GM12874 (cell line): Measurements from ENCODE around the gene AGBL5.

ENCODE experiments used
- CTCF ChIP-seq: IDR thresholded peaks from 2 replicates; pipeline ENCODE4 v1.5.1; 2011; ENCODE audit warnings: low read depth, mild to moderate bottlenecking, control low read depth, low read length, moderate library complexity; ENCODE audit not compliant: insufficient read depth

Gene AGBL5

GRCh38 chr2:27025861-27026851, 25.3 kb upstream of the AGBL5 start:
- no peak for TF ChIP-seq CTCF

GRCh38 chr2:27027211-27027651, 24.2 kb upstream of the AGBL5 start:
- no peak for TF ChIP-seq CTCF

GRCh38 chr2:27029051-27029450, 22.4 kb upstream of the AGBL5 start:
- TF ChIP-seq CTCF, result no peak

- no peak for TF ChIP-seq CTCF
Observed at GRCh38 chr2:27032495-27033252, 18.8 kb upstream of the AGBL5 start, which contains the start of gene TMEM214. Gene TMEM214 (plus strand): TSS chr2:27032965. CDS start chr2:27033016, 51 bp downstream.

GRCh38 chr2:27033253-27033852, 18.1 kb upstream of the AGBL5 start:
- no peak for TF ChIP-seq CTCF

GRCh38 chr2:27038012-27038411, 13.5 kb upstream of the AGBL5 start:
- no peak for TF ChIP-seq CTCF

- no peak for TF ChIP-seq CTCF
Observed at GRCh38 chr2:27038631-27039339, 12.7 kb upstream of the AGBL5 start.
